K562 (cell line): ENCODE measurements around the gene LMAN2L. TPM values are rescaled to one million over a fixed set of nuclear protein-coding genes. Genes with fewer than 3 reads are reported as not detected.

Experiments used
- ATAC-seq: fragments of 200-7000 bp; cut with Tn5 transposase; 3 replicates; pipeline ENCODE4 v1.9.1; 2020; ENCODE audit warnings: moderate library complexity
- BruUV-seq: library from RNA; stranded (reverse); fragments of 400-500 nt; replicated peaks from 2 replicates; lab custom pipeline; 2021; lab: Mats Ljungman, UMichigan
- CTCF ChIA-PET: fragments of 300-600 bp; formaldehyde crosslinking; extraction: SDS; loops from one replicate; lab custom pipeline; 2021; ENCODE audit warnings: low intra/inter-chr PET ratio; lab: Yijun Ruan, JAX
- POLR2A ChIA-PET: fragments of 300-600, 350-650 bp; sonication (Branson Sonifier 250); formaldehyde crosslinking; extraction: SDS; loops from one replicate; lab custom pipeline; 2021; ENCODE audit warnings: antibody characterized with exemption, inconsistent platforms; lab: Yijun Ruan, JAX
- DNase-seq, 4 experiments: peaks; one replicate each; pipeline versions ENCODE4 v3.0.0 to v3.0.0-alpha.2; 2011 to 2018; ENCODE audit warnings: low spot score in 3 of 4, mixed read lengths in 3 of 4; ENCODE audit errors: extremely low read depth in 1 of 4
- FAIRE-seq: peaks from 2 replicates; lab custom pipeline; 2011; peaks lifted over from hg19 to GRCh38; lab: Jason Lieb, UNC
- H2AFZ ChIP-seq: 2 replicates; pipeline ENCODE4 v1.6.0; 2011; ENCODE audit warnings: low read depth, low read length, control low read depth, inconsistent platforms
- H3K27ac ChIP-seq: fragments of 200-600 bp; 3 replicates; pipeline ENCODE4 v1.8.0; 2011; ENCODE audit warnings: low read depth, mild to moderate bottlenecking, control low read depth, inconsistent platforms, low read length, moderate library complexity, mixed read lengths; ENCODE audit errors: extremely low read depth
- H3K27me3 ChIP-seq, 2 experiments: fragments of 300-600 bp in 1 of 2; 2 replicates in 1 of 2; 3 replicates in 1 of 2; pipeline versions ENCODE4 v1.6.0 to v1.8.0; 2011; ENCODE audit warnings: inconsistent platforms in 2 of 2, low read length in 2 of 2, mild to moderate bottlenecking in 1 of 2, mixed read lengths in 1 of 2, moderate library complexity in 1 of 2; ENCODE audit not compliant: control insufficient read depth in 2 of 2, insufficient read depth in 2 of 2
- H3K36me3 ChIP-seq: fragments of 300-600 bp; 3 replicates; pipeline ENCODE4 v1.8.0; 2011; ENCODE audit warnings: mild to moderate bottlenecking, low read length, inconsistent platforms; ENCODE audit not compliant: control insufficient read depth, insufficient read depth
- H3K4me1 ChIP-seq, 2 experiments: fragments of 200-600 bp in 1 of 2; replicated peaks in 1 of 2; 2 replicates in 1 of 2; 3 replicates in 1 of 2; pipeline versions ENCODE4 v1.5.1 to v1.8.0; 2011; ENCODE audit warnings: inconsistent platforms in 2 of 2, low read length in 2 of 2, mild to moderate bottlenecking in 1 of 2, mixed read lengths in 1 of 2, moderate library complexity in 1 of 2; ENCODE audit not compliant: control insufficient read depth in 2 of 2, insufficient read depth in 2 of 2
- H3K4me2 ChIP-seq: 2 replicates; pipeline ENCODE4 v1.6.1; 2011; ENCODE audit warnings: low read length, control low read depth, inconsistent platforms, mixed read lengths; ENCODE audit not compliant: insufficient read depth
- H3K4me3 ChIP-seq: fragments of 200-600 bp; sonication (generic), shearing (Covaris generic); 2 replicates; pipeline ENCODE4 v1.5.1; 2016; ENCODE audit warnings: control low read depth, inconsistent platforms
- H3K79me2 ChIP-seq: fragments of 200-600 bp; 3 replicates; pipeline ENCODE4 v1.8.0; 2011; ENCODE audit warnings: low read length, inconsistent platforms; ENCODE audit not compliant: control insufficient read depth, insufficient read depth
- H3K9ac ChIP-seq, 2 experiments: 2 replicates each; pipeline versions ENCODE4 v1.6.0 to v1.6.1; 2011; ENCODE audit warnings: low read depth in 2 of 2, low read length in 2 of 2, control low read depth in 1 of 2, inconsistent platforms in 1 of 2, mild to moderate bottlenecking in 1 of 2, mixed read lengths in 1 of 2; ENCODE audit not compliant: insufficient read depth in 1 of 2
- H3K9me1 ChIP-seq: one replicate; pipeline ENCODE4 v1.6.0; 2011; ENCODE audit warnings: inconsistent platforms, mild to moderate bottlenecking, low read length, moderate library complexity; ENCODE audit not compliant: control insufficient read depth, insufficient read depth
- H3K9me3 ChIP-seq: replicated peaks from 2 replicates; pipeline ENCODE4 v1.5.1; 2011; ENCODE audit warnings: low read depth, low read length, inconsistent platforms; ENCODE audit not compliant: control insufficient read depth, insufficient read depth
- H4K20me1 ChIP-seq: replicated peaks from 2 replicates; pipeline ENCODE4 v1.6.1; 2011; ENCODE audit warnings: low read length, inconsistent platforms, mixed read lengths; ENCODE audit not compliant: control insufficient read depth, insufficient read depth
- RB1 ChIP-seq: fragments of 450-650 bp; IDR thresholded peaks from 2 replicates; pipeline ENCODE4 v1.6.1; 2017; ENCODE audit warnings: low read depth, mild to moderate bottlenecking
- WGBS: fragments of 100-300 bp; shearing (Covaris generic); methylation state at CpG from one replicate; pipeline ENCODE4 v1.1.6; 2016; ENCODE audit warnings: low coverage, mixed read lengths; ENCODE audit not compliant: insufficient coverage; ENCODE audit errors: missing lambda C conversion rate; 5-methylcytosine and 5-hydroxymethylcytosine counted together
- in situ Hi-C: fragments of 300-500 bp; cut with MboI; formaldehyde crosslinking; loops from 4 replicates; pipeline ENCODE4 v1.15.0; 2018; ENCODE audit warnings: inconsistent platforms, mixed read lengths
- intact Hi-C: fragments of 100-400 bp; cut with micrococcal nuclease; formaldehyde crosslinking; loops from 2 replicates; pipeline ENCODE4 v1.14.2; 2022
- polyA plus RNA-seq, 8 experiments: library from polyadenylated mRNA; depleted of rRNA in 4 of 8; stranded (reverse) in 5 of 8; unstranded in 3 of 8; fragments of >200 nt; fragmentation: Nextera tagmentation in 2 of 8; fragmentation: Illumina TruSeq in 1 of 8; extraction: Ambion mirVana in 2 of 8; extraction: Trizol in 1 of 8; gene quantifications; 2 replicates each; pipeline versions ENCODE4 v1.2.1 to v1.2.3, GENCODE V29; 2011 to 2014; ENCODE audit warnings: inconsistent platforms in 1 of 8, missing spikeins in 1 of 8
- total RNA-seq, 7 experiments: library from RNA; depleted of rRNA in 6 of 7; stranded (reverse); fragments of >200 nt in 6 of 7; fragmentation: Illumina TruSeq in 2 of 7; extraction: Trizol in 2 of 7; gene quantifications; 2 replicates each; pipeline versions ENCODE4 v1.2.1 to v1.2.3, GENCODE V29; 2011 to 2021; ENCODE audit warnings: low replicate concordance in 1 of 7
- TF ChIP-seq, protein P1 (sequence below): sonication (generic); formaldehyde crosslinking; IDR thresholded peaks from 2 replicates; pipeline ENCODE4 v1.8.1; 2023; ENCODE audit warnings: mild to moderate bottlenecking, missing genetic modification reagents
- TF ChIP-seq, protein P2 (sequence below): fragments of 450-650 bp; formaldehyde crosslinking; IDR thresholded peaks from 2 replicates; pipeline ENCODE4 v1.4.0; 2020; ENCODE audit warnings: mild to moderate bottlenecking, moderate library complexity
- TF ChIP-seq, protein P3 (sequence below): sonication (generic); formaldehyde crosslinking; IDR thresholded peaks from 2 replicates; pipeline ENCODE4 v1.5.0; 2020; ENCODE audit warnings: missing genetic modification reagents

Gene LMAN2L
- total and polyA plus RNA-seq, 9 of the 15 experiments (the other 6 are each of a cell fraction or from before 2014, with no cell fraction given): 7.2 to 37.7 (median 12.5) TPM

DNA sequence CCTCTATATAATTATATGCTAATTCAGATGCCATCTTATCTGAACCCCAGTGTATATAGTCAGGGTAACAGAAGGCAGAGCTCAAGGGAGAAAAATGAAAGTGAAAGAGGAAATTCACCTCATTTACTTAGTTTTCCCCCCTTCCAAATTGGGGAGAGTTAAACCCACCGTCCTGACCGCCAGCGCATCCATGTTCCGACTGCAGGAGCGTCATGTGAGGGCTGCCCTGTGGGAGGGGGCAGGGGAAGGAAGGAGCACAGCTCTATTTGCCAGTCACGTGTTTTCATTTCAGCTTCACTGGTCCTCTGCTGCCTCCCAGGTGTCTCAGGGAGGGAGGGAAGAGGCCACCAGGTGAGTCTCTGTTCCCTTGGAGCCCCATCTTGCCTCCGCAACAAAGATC is 34.1 kb upstream of the LMAN2L start:
- H3K36me3 ChIP-seq: no peaks in the 10 kb centered on the region
- no peaks in the 10 kb centered on the region for H3K27me3 ChIP-seq
- FAIRE-seq: no peak
- no peaks in the 10 kb centered on the region for H3K9me3 ChIP-seq
- no peak for DNase-seq
- H3K79me2 ChIP-seq: no peaks in the 10 kb centered on the region; the same call in 2 of the 3 replicates
- ChIA-PET POLR2A (interaction anchor here (0.6 to 2.8 kb wide), 3 partner anchors 8 to 60 kb away, joined by 3 to 15 read pairs (median 3); partner anchors contain the start of gene CNNM4), CTCF (no interaction called here)
- no peak for TF ChIP-seq RB1
- TF ChIP-seq, protein P1, sequence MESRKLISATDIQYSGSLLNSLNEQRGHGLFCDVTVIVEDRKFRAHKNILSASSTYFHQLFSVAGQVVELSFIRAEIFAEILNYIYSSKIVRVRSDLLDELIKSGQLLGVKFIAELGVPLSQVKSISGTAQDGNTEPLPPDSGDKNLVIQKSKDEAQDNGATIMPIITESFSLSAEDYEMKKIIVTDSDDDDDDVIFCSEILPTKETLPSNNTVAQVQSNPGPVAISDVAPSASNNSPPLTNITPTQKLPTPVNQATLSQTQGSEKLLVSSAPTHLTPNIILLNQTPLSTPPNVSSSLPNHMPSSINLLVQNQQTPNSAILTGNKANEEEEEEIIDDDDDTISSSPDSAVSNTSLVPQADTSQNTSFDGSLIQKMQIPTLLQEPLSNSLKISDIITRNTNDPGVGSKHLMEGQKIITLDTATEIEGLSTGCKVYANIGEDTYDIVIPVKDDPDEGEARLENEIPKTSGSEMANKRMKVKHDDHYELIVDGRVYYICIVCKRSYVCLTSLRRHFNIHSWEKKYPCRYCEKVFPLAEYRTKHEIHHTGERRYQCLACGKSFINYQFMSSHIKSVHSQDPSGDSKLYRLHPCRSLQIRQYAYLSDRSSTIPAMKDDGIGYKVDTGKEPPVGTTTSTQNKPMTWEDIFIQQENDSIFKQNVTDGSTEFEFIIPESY: peak; percentile 76
- TF ChIP-seq, protein P2, sequence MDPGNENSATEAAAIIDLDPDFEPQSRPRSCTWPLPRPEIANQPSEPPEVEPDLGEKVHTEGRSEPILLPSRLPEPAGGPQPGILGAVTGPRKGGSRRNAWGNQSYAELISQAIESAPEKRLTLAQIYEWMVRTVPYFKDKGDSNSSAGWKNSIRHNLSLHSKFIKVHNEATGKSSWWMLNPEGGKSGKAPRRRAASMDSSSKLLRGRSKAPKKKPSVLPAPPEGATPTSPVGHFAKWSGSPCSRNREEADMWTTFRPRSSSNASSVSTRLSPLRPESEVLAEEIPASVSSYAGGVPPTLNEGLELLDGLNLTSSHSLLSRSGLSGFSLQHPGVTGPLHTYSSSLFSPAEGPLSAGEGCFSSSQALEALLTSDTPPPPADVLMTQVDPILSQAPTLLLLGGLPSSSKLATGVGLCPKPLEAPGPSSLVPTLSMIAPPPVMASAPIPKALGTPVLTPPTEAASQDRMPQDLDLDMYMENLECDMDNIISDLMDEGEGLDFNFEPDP (CRISPR knock-in tag): no peak
- TF ChIP-seq, protein P3, sequence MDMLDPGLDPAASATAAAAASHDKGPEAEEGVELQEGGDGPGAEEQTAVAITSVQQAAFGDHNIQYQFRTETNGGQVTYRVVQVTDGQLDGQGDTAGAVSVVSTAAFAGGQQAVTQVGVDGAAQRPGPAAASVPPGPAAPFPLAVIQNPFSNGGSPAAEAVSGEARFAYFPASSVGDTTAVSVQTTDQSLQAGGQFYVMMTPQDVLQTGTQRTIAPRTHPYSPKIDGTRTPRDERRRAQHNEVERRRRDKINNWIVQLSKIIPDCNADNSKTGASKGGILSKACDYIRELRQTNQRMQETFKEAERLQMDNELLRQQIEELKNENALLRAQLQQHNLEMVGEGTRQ (CRISPR knock-in tag): 0 out of 2 replicates have a peak, but pooled peaks have one; percentile 5
- H3K9ac ChIP-seq: 0 out of 4 replicates have a peak overlapping the region, but pooled peaks of 1 of the 2 experiments have one; percentile 17
- H2AFZ ChIP-seq: no peak overlapping the region
- WGBS: 78% methylated on average over 7 of the region's 7 CpGs
- H3K27ac ChIP-seq: no peak overlapping the region
- in situ Hi-C loops (no loop called here), intact Hi-C loops (no loop called here)
- H4K20me1 ChIP-seq: no peaks in the 10 kb centered on the region
- no peak; the same call in 2 of the 3 replicates for ATAC-seq
- no peak overlapping the region for H3K4me3 ChIP-seq
- no peaks in the 10 kb centered on the region for H3K9me1 ChIP-seq
- peaks cover 0 to 20% of the 10 kb centered on the region in 2 experiments; a peak in 2 of 5 replicates for H3K4me1 ChIP-seq
- no TSS peak for BruUV-seq
- no peak overlapping the region for H3K4me2 ChIP-seq
